ENCODE measurements around the gene PADI3. TPM values are rescaled to one million over a fixed set of nuclear protein-coding genes. Genes with fewer than 3 reads are reported as not detected.

The PADI3 gene
- total and polyA plus RNA-seq, 2 of the 4 experiments (the other 2 are of a cell fraction) = not detected

- no peak for TF ChIP-seq MAZ (IDR thresholded peaks at IDR 0.05; ENCODE audit: borderline replicate concordance, low read depth, low read length)
- no peak for TF ChIP-seq BHLHE40 (IDR thresholded peaks at IDR 0.05; ENCODE audit: low read depth, low read length)
- no peak for TF ChIP-seq USF2 (IDR thresholded peaks at IDR 0.05; ENCODE audit: low read depth, low read length)
- no peak for TF ChIP-seq RFX5 (IDR thresholded peaks at IDR 0.05; ENCODE audit: low read depth, low read length)
- TF ChIP-seq SMC3 (IDR thresholded peaks at IDR 0.05; ENCODE audit: low read depth, low read length) = no peak
- TF ChIP-seq CEBPB (IDR thresholded peaks at IDR 0.05; ENCODE audit: low read depth, low read length) = no peak
- TF ChIP-seq MXI1 (IDR thresholded peaks at IDR 0.05; ENCODE audit: borderline replicate concordance, low read depth, low read length) = no peak
- TF ChIP-seq FOS (IDR thresholded peaks at IDR 0.05; ENCODE audit: low read depth, low read length) = no peak
- no peak for TF ChIP-seq CHD1 (IDR thresholded peaks at IDR 0.05; ENCODE audit: low read depth, low read length)
- TF ChIP-seq RCOR1 (IDR thresholded peaks at IDR 0.05; ENCODE audit: insufficient replicate concordance, low read length) = no peak
- TF ChIP-seq POLR2A (IDR thresholded peaks at IDR 0.05; ENCODE audit: low read depth, low read length) = no peak
- no peak for TF ChIP-seq CTCF (conservative IDR thresholded peaks at IDR 0.05; ENCODE audit: low read depth, low read length)
- TF ChIP-seq ELK1 (IDR thresholded peaks at IDR 0.05; ENCODE audit: borderline replicate concordance, low read depth, low read length) = no peak
- no peak for TF ChIP-seq NFE2L2 (IDR thresholded peaks at IDR 0.05; ENCODE audit: low read depth, low read length)
- no peak for TF ChIP-seq RAD21 (IDR thresholded peaks at IDR 0.05; ENCODE audit: low read length)
- Histone ChIP-seq H4K20me1 (ENCODE audit: insufficient read depth, low read length) (no peaks in the 10 kb centered on the region), H2BK5ac (ENCODE audit: low read depth, low read length, poor library complexity, severe bottlenecking) (no peak overlapping the region), H3K36me3 (ENCODE audit: control insufficient read depth, insufficient read depth, low read length) (no peaks in the 10 kb centered on the region), H3K56ac (ENCODE audit: extremely low read depth, insufficient read depth, low read length) (no peak overlapping the region), H2BK20ac (ENCODE audit: low read depth, low read length) (no peak overlapping the region), H3K23ac (ENCODE audit: low read depth, low read length) (no peak overlapping the region), H3K27me3 (ENCODE audit: control insufficient read depth, insufficient read depth, low read length) (peaks cover 17% of the 10 kb centered on the region), H3K14ac (replicated peaks; ENCODE audit: low read depth, low read length) (no peak overlapping the region), H4K5ac (ENCODE audit: low read depth, low read length) (no peak overlapping the region), H3K9me3 (ENCODE audit: control insufficient read depth, insufficient read depth, low read length) (no peaks in the 10 kb centered on the region), H2AK5ac (ENCODE audit: low read depth, low read length) (no peak overlapping the region), H3K4me3 (ENCODE audit: insufficient read depth, low read depth, low read length) (no peak overlapping the region), H3K4ac (ENCODE audit: low read depth, low read length) (no peak overlapping the region), H3K9ac (ENCODE audit: low read depth, low read length) (no peak overlapping the region), H3K9me1 (ENCODE audit: insufficient read depth, low read length) (no peaks in the 10 kb centered on the region), H3K18ac (ENCODE audit: low read depth, low read length) (no peak overlapping the region), H2BK120ac (ENCODE audit: low read depth, low read length) (no peak overlapping the region), H3K79me1 (ENCODE audit: low read depth in 1 of 2, low read length in 2 of 2) (no peaks in the 10 kb centered on the region), H4K8ac (ENCODE audit: low read depth in 2 of 2, low read length in 2 of 2) (no peak overlapping the region), H2BK15ac (ENCODE audit: low read depth, low read length) (no peak overlapping the region), H3K27ac (ENCODE audit: insufficient read depth, low read length) (no peak overlapping the region), H3K4me1 (ENCODE audit: control insufficient read depth, insufficient read depth, low read length) (no peaks in the 10 kb centered on the region), H4K91ac (ENCODE audit: insufficient read depth, low read depth, low read length) (no peak overlapping the region), H2AFZ (replicated peaks; ENCODE audit: low read length, poor library complexity) (no peak overlapping the region), H2AK9ac (replicated peaks; ENCODE audit: low read depth, low read length, poor library complexity) (peak overlapping the region; percentile 16), H3K4me2 (ENCODE audit: low read depth, low read length) (no peak overlapping the region)
- BruUV-seq (replicated peaks) = no TSS peak
- no peak for DNase-seq
- CTCF ChIA-PET = interaction anchor here (1.3 kb wide), 1 partner anchor 145 kb away, joined by 3 read pairs; no protein-coding TSS in a partner anchor
- POLR2A ChIA-PET (ENCODE audit: unreplicated experiment) = no interaction called here
- intact Hi-C loops (cut with micrococcal nuclease) (no loop called here), dilution Hi-C loops (cut with HindIII; ENCODE audit: low sequenced_read_pairs, unreplicated experiment) (no loop called here), in situ Hi-C loops (cut with MboI; ENCODE audit: low sequenced_read_pairs) (no loop called here)
- no peak for ATAC-seq (ENCODE audit: low read depth)
- WGBS, 2 experiments (ENCODE audit: extremely low coverage in 2 of 2, insufficient read length in 1 of 2) = 61% methylated on average over 4 of the region's 13 CpGs; no CpG with 5 or more reads in 1 of the 2 experiments
Measured at GRCh38 chr1:17273096-17273495, 24.2 kb downstream of the PADI3 start.
